Gastrocnemius medialis (tissue), 4 donors: ENCODE measurements around the gene TSLP.

ENCODE experiments used
- POLR2A ChIP-seq, 2 donors: fragments of 450-650 bp; IDR thresholded peaks; one replicate each; pipeline ENCODE4 v1.6.1; 2017; ENCODE audit warnings: antibody characterized with exemption in 2 of 2, mild to moderate bottlenecking in 2 of 2, moderate library complexity in 2 of 2
- TF ChIP-seq, protein P1 (sequence below), 5 experiments: fragments of 450-650 bp in 3 of 5; fragments of 200-600 bp in 2 of 5; sonication (generic) in 2 of 5; IDR thresholded peaks in 4 of 5; conservative IDR thresholded peaks in 1 of 5; 1 replicate in 4 of 5; 2 replicates in 1 of 5; pipeline ENCODE4 v1.5.1; 2016 to 2019; ENCODE audit warnings: antibody characterized with exemption in 5 of 5, mild to moderate bottlenecking in 3 of 5, moderate library complexity in 3 of 5

DNA sequence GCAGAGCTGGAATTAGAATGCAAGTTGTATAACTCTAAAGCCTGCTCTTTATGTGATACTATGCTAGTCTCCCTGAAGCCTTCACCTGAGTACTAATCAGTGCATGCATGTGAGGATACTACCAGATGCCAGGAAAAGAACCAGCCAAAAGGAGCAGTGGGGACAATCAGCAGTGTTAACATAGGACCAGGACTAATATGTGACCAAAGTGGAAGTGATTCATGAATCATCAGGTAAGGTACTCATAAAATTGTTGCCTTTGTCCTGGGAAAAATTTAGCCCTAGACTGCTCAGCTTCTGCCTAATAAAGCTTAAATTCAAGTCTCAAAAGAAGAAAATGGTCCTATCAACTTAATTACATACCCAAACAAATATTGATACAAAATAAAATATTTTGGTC lies 13.4 kb upstream of the TSLP start:
- TF ChIP-seq, protein P1, sequence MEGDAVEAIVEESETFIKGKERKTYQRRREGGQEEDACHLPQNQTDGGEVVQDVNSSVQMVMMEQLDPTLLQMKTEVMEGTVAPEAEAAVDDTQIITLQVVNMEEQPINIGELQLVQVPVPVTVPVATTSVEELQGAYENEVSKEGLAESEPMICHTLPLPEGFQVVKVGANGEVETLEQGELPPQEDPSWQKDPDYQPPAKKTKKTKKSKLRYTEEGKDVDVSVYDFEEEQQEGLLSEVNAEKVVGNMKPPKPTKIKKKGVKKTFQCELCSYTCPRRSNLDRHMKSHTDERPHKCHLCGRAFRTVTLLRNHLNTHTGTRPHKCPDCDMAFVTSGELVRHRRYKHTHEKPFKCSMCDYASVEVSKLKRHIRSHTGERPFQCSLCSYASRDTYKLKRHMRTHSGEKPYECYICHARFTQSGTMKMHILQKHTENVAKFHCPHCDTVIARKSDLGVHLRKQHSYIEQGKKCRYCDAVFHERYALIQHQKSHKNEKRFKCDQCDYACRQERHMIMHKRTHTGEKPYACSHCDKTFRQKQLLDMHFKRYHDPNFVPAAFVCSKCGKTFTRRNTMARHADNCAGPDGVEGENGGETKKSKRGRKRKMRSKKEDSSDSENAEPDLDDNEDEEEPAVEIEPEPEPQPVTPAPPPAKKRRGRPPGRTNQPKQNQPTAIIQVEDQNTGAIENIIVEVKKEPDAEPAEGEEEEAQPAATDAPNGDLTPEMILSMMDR (IDR thresholded peaks at IDR 0.05 in 4 of 5, conservative IDR thresholded peaks at IDR 0.05 in 1 of 5): no peak
- TF ChIP-seq POLR2A (IDR thresholded peaks at IDR 0.05): no peak
